Progenitor cell of endocrine pancreas (in vitro differentiated cells): ENCODE results near the gene LHFPL6. TPM values are rescaled to one million over a fixed set of nuclear protein-coding genes. Genes with fewer than 3 reads are reported as not detected.

Experiments
- DNase-seq: peaks from one replicate; pipeline ENCODE4 v3.0.0; 2021; ENCODE audit warnings: low spot score; ENCODE audit not compliant: unreplicated experiment
- H3K27ac Mint-ChIP-seq: 2 replicates; pipeline ENCODE4 v1.8.0; 2021; ENCODE audit warnings: mild to moderate bottlenecking, moderate library complexity, mixed read lengths
- H3K27me3 Mint-ChIP-seq: 2 replicates; pipeline ENCODE4 v1.8.0; 2021; ENCODE audit warnings: mixed read lengths
- H3K36me3 Mint-ChIP-seq: 2 replicates; pipeline ENCODE4 v1.8.0; 2022; ENCODE audit warnings: mixed read lengths; ENCODE audit not compliant: insufficient read depth
- H3K4me1 Mint-ChIP-seq: 2 replicates; pipeline ENCODE4 v1.8.0; 2021; ENCODE audit warnings: low read depth, mixed read lengths
- H3K4me3 Mint-ChIP-seq: 2 replicates; pipeline ENCODE4 v1.8.0; 2021; ENCODE audit warnings: low read depth, mild to moderate bottlenecking, moderate library complexity, mixed read lengths
- H3K9me3 Mint-ChIP-seq: 2 replicates; pipeline ENCODE4 v1.8.0; 2021; ENCODE audit warnings: low read depth, mixed read lengths
- CTCF ChIP-seq: fragments of 200-600 bp; sonication (generic); IDR thresholded peaks from one replicate; pipeline ENCODE4 v1.5.0; 2021; ENCODE audit warnings: antibody characterized with exemption, mild to moderate bottlenecking; ENCODE audit not compliant: unreplicated experiment
- total RNA-seq: library from RNA; stranded (reverse); gene quantifications from 2 replicates; pipeline ENCODE4 v1.2.1, GENCODE V29; 2021

LHFPL6 gene
- total RNA-seq, 1 donor from 2014 or later = 1.0 TPM

GRCh38 chr13:39468306-39468705 lies 134.7 kb downstream of the LHFPL6 start:
- Mint-ChIP-seq H3K9me3 (no peaks in the 10 kb centered on the region), H3K27ac (no peak overlapping the region), H3K4me3 (no peak overlapping the region), H3K4me1 (no peaks in the 10 kb centered on the region), H3K27me3 (peaks cover 3% of the 10 kb centered on the region), H3K36me3 (no peaks in the 10 kb centered on the region)
- no peak for DNase-seq
- TF ChIP-seq CTCF = no peak

GRCh38 chr13:39463611-39464010 lies 139.4 kb downstream of the LHFPL6 start:
- no peak overlapping the region for H3K27ac Mint-ChIP-seq
- H3K4me3 Mint-ChIP-seq = no peak overlapping the region
- H3K4me1 Mint-ChIP-seq = peaks cover 8% of the 10 kb centered on the region
- H3K27me3 Mint-ChIP-seq = no peaks in the 10 kb centered on the region
- DNase-seq = no peak
- no peaks in the 10 kb centered on the region for H3K36me3 Mint-ChIP-seq
- TF ChIP-seq CTCF = no peak
- H3K9me3 Mint-ChIP-seq = no peaks in the 10 kb centered on the region

- H3K36me3 Mint-ChIP-seq = no peaks in the 10 kb centered on the region
- peaks cover 2% of the 10 kb centered on the region for H3K27me3 Mint-ChIP-seq
- H3K4me3 Mint-ChIP-seq = no peak overlapping the region
- no peak for TF ChIP-seq CTCF
- H3K4me1 Mint-ChIP-seq = peaks cover 8% of the 10 kb centered on the region
- peaks cover 2% of the 10 kb centered on the region for H3K9me3 Mint-ChIP-seq
- H3K27ac Mint-ChIP-seq = peak overlapping the region; percentile 41
- no peak for DNase-seq
These were observed 140.1 kb downstream of the LHFPL6 start for GRCh38 chr13:39462906-39463305.

- TF ChIP-seq CTCF = no peak
- Mint-ChIP-seq H3K4me3 (no peak overlapping the region), H3K36me3 (no peaks in the 10 kb centered on the region), H3K9me3 (peaks cover 5% of the 10 kb centered on the region), H3K27me3 (peaks cover 2% of the 10 kb centered on the region), H3K4me1 (peaks cover 8% of the 10 kb centered on the region), H3K27ac (peak overlapping the region; percentile 59)
- no peak for DNase-seq
These were observed 140.6 kb downstream of the LHFPL6 start for GRCh38 chr13:39462428-39462827.

- TF ChIP-seq CTCF = no peak
- peaks cover 8% of the 10 kb centered on the region for H3K9me3 Mint-ChIP-seq
- H3K36me3 Mint-ChIP-seq = no peaks in the 10 kb centered on the region
- H3K27me3 Mint-ChIP-seq = peaks cover 2% of the 10 kb centered on the region
- H3K4me3 Mint-ChIP-seq = no peak overlapping the region
- no peak for DNase-seq
- H3K27ac Mint-ChIP-seq = peak overlapping the region; percentile 59
- H3K4me1 Mint-ChIP-seq = peaks cover 8% of the 10 kb centered on the region
These were observed 141.2 kb downstream of the LHFPL6 start for GRCh38 chr13:39461685-39462266.
